Measurements from ENCODE around the gene TMEM94. TPM values are rescaled to one million over a fixed set of nuclear protein-coding genes. Genes with fewer than 3 reads are reported as not detected.

Gene TMEM94
- total RNA-seq, 4 donors from 2014 or later: 56.5 to 85.5 (median 60.0) TPM

- in situ Hi-C loops (cut with MboI; ENCODE audit: low sequenced_read_pairs in 4 of 4): no loop called here
- Histone ChIP-seq H3K4me1 (peaks cover 34 to 54% of the 10 kb centered on the region in 2 donors), H3K36me3 (no peaks in the 10 kb centered on the region), H3K27me3 (no peaks in the 10 kb centered on the region), H3K9me3 (no peaks in the 10 kb centered on the region), H3K4me3 (no peak overlapping the region), H3K27ac (peak overlapping the region in 1 of 4 donors; percentile 18)
- no peak for ATAC-seq
- TF ChIP-seq, protein P1, sequence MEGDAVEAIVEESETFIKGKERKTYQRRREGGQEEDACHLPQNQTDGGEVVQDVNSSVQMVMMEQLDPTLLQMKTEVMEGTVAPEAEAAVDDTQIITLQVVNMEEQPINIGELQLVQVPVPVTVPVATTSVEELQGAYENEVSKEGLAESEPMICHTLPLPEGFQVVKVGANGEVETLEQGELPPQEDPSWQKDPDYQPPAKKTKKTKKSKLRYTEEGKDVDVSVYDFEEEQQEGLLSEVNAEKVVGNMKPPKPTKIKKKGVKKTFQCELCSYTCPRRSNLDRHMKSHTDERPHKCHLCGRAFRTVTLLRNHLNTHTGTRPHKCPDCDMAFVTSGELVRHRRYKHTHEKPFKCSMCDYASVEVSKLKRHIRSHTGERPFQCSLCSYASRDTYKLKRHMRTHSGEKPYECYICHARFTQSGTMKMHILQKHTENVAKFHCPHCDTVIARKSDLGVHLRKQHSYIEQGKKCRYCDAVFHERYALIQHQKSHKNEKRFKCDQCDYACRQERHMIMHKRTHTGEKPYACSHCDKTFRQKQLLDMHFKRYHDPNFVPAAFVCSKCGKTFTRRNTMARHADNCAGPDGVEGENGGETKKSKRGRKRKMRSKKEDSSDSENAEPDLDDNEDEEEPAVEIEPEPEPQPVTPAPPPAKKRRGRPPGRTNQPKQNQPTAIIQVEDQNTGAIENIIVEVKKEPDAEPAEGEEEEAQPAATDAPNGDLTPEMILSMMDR (IDR thresholded peaks at IDR 0.05 in 4 of 5, conservative IDR thresholded peaks at IDR 0.05 in 1 of 5): no peak
- TF ChIP-seq POLR2A (IDR thresholded peaks at IDR 0.05): no peak
- DNase-seq: no peak
- intact Hi-C loops (cut with DNase I; ENCODE audit: low total_unique reads): no loop called here
These were observed 14.8 kb downstream of the TMEM94 start for GRCh38 chr17:75471207-75471606.

DNA sequence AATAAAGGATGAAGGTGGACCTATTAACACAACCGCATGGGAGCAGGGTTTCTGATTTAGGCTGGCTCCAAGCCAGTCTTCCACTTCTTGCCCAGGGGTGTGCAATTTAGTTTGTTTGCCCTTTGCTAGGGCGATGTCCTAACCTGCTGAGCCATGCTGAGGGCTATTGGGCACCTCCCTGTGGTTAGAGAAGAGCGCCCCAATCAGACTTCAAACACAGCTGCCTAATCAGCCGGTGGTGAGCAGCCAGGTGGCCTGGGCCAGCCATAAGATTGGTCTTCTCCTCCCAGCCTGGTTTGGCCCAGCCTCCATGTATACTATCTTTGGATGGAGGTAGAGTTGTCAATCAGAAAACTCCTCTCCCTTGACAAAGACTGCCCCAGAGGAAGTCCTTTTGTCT lies 15.7 kb downstream of the TMEM94 start:
- TF ChIP-seq, protein P1 (IDR thresholded peaks at IDR 0.05 in 4 of 5, conservative IDR thresholded peaks at IDR 0.05 in 1 of 5): no peak
- TF ChIP-seq POLR2A (IDR thresholded peaks at IDR 0.05): no peak
- in situ Hi-C loops (cut with MboI; ENCODE audit: low sequenced_read_pairs in 4 of 4): no loop called here
- Histone ChIP-seq H3K9me3 (no peaks in the 10 kb centered on the region), H3K27me3 (no peaks in the 10 kb centered on the region), H3K27ac (peak overlapping the region in 2 of 4 donors; percentile 25 to 69), H3K4me3 (no peak overlapping the region), H3K36me3 (no peaks in the 10 kb centered on the region), H3K4me1 (peaks cover 43 to 63% of the 10 kb centered on the region in 2 donors)
- ATAC-seq: no peak
- intact Hi-C loops (cut with DNase I; ENCODE audit: low total_unique reads): no loop called here
- DNase-seq: no peak

DNA sequence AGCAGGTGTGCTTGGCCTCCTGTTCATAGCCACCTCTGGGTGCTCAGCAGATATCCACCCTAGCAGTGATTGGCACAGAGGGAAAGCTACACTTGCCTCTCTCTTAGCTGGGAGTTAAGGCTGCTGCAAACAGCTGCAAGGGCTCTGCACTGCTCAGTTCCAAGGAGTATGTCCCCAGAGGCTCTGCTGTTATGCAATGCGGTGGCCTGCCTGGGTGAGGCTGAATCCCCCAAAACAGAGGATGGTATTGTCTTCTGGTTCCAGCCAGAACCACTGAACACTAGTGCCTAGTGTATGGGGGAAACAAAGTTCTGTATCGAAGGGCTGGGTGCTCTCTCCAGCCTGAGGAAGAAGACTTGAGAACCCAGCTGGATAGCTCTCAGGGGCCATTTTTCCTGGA lies 16.8 kb downstream of the TMEM94 start:
- H3K27ac ChIP-seq: peak overlapping the region in 3 of 4 donors; percentile 38 to 81 (median 69)

GRCh38 chr17:75474736-75475135 lies 18.3 kb downstream of the TMEM94 start:
- intact Hi-C loops (cut with DNase I; ENCODE audit: low total_unique reads) (no loop called here), in situ Hi-C loops (cut with MboI; ENCODE audit: low sequenced_read_pairs in 4 of 4) (no loop called here)
- Histone ChIP-seq H3K4me3 (no peak overlapping the region), H3K4me1 (peaks cover 53 to 59% of the 10 kb centered on the region in 2 donors), H3K9me3 (no peaks in the 10 kb centered on the region), H3K27me3 (no peaks in the 10 kb centered on the region), H3K27ac (peak overlapping the region; percentile 67 to 81 (median 72)), H3K36me3 (no peaks in the 10 kb centered on the region)
- ATAC-seq: no peak
- TF ChIP-seq POLR2A (IDR thresholded peaks at IDR 0.05): no peak
- TF ChIP-seq, protein P1 (IDR thresholded peaks at IDR 0.05 in 4 of 5, conservative IDR thresholded peaks at IDR 0.05 in 1 of 5): no peak
- DNase-seq: no peak

More for the DNA sequence above, 16.8 kb downstream of the TMEM94 start:
- no peak for DNase-seq
- intact Hi-C loops (cut with DNase I; ENCODE audit: low total_unique reads) (no loop called here), in situ Hi-C loops (cut with MboI; ENCODE audit: low sequenced_read_pairs in 4 of 4) (no loop called here)
- Histone ChIP-seq H3K4me1 (peaks cover 49 to 63% of the 10 kb centered on the region in 2 donors), H3K36me3 (no peaks in the 10 kb centered on the region), H3K27me3 (no peaks in the 10 kb centered on the region), H3K4me3 (no peak overlapping the region), H3K9me3 (no peaks in the 10 kb centered on the region)
- no peak for ATAC-seq
- TF ChIP-seq POLR2A (IDR thresholded peaks at IDR 0.05): no peak
- TF ChIP-seq, protein P1 (IDR thresholded peaks at IDR 0.05 in 4 of 5, conservative IDR thresholded peaks at IDR 0.05 in 1 of 5): no peak
